Transverse colon (tissue), 3 donors: ENCODE results near the gene RETN.

ENCODE experiments used
- POLR2A ChIP-seq: fragments of 450-650 bp; IDR thresholded peaks from one replicate; pipeline ENCODE4 v1.6.1; 2016; ENCODE audit warnings: antibody characterized with exemption, mild to moderate bottlenecking, moderate library complexity
- TF ChIP-seq, protein P1 (sequence below), 5 experiments: fragments of 200-600 bp in 3 of 5; fragments of 450-650 bp in 2 of 5; sonication (generic) in 3 of 5; IDR thresholded peaks; 1 replicate in 2 of 5; 2 replicates in 3 of 5; pipeline ENCODE4 v1.5.1; 2016 to 2017; ENCODE audit warnings: antibody characterized with exemption in 5 of 5, inconsistent platforms in 3 of 5, mild to moderate bottlenecking in 2 of 5, moderate library complexity in 1 of 5

DNA sequence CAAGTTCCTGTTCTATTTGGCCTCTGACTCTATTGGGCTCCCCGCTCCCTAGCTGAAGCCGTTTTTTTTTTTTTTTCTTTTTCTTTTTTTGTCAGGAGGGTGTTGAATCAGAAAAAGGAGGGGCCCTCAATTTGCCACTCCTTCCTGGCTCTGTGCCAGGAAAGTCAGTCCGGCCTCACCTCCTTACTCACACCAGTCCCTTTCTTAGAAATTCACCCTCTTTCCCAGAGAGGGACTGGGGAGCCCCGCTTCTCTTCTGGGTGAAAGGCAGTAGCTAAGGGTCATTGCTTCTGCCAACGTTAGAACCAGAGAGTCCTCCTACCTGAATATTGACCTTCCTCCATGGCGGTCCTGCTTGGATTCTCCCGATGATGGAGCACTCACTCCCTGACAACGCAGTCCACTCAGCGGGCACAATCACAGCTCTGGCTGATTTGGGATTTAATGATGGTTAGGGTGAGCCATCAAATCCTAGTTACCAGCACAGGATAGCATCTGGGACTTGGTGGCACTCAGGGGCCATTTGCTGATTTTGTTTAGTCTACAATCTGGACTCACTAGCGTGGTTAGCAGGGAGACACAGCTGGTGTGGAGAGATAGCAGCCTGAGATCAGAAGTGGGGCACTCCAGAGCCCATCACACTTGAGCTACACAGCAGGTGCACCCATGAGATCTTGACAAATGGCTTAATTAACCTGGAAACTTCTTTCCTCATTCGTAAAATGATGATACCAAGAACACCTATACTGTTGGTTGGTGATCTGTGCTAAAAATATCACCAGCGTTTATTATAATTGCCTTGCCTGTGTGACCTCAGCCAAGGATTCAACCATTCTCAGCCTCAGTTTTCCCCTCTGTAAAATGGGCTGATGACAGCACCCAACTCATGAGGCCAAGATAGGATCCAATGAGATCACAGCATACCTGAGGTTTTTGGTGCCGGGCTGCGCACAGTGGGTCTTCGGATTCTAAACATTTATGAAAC lies 30.9 kb downstream of the RETN start:
- TF ChIP-seq, protein P1, sequence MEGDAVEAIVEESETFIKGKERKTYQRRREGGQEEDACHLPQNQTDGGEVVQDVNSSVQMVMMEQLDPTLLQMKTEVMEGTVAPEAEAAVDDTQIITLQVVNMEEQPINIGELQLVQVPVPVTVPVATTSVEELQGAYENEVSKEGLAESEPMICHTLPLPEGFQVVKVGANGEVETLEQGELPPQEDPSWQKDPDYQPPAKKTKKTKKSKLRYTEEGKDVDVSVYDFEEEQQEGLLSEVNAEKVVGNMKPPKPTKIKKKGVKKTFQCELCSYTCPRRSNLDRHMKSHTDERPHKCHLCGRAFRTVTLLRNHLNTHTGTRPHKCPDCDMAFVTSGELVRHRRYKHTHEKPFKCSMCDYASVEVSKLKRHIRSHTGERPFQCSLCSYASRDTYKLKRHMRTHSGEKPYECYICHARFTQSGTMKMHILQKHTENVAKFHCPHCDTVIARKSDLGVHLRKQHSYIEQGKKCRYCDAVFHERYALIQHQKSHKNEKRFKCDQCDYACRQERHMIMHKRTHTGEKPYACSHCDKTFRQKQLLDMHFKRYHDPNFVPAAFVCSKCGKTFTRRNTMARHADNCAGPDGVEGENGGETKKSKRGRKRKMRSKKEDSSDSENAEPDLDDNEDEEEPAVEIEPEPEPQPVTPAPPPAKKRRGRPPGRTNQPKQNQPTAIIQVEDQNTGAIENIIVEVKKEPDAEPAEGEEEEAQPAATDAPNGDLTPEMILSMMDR (IDR thresholded peaks at IDR 0.05) = no peak
- TF ChIP-seq POLR2A = no peak
